GM21390 (cell line): Measurements from ENCODE around the gene TMEM108.

Source experiments
- ATAC-seq: cut with Tn5 transposase; IDR thresholded peaks from one replicate; pipeline ENCODE4 v1.9.1; 2021; ENCODE audit not compliant: unreplicated experiment

The TMEM108 gene

GRCh38 chr3:133412183-133413132 is 374.3 kb downstream of the TMEM108 start:
- ATAC-seq: no peak

- no peak for ATAC-seq
These were observed 375.2 kb downstream of the TMEM108 start for GRCh38 chr3:133413161-133414020.

GRCh38 chr3:133414021-133414392 is 375.8 kb downstream of the TMEM108 start:
- ATAC-seq: no peak

GRCh38 chr3:133418361-133418760 is 380.2 kb downstream of the TMEM108 start:
- ATAC-seq: no peak

- ATAC-seq: no peak
These were observed 381.1 kb downstream of the TMEM108 start for GRCh38 chr3:133419151-133419909.

GRCh38 chr3:133424937-133425869 is 387.0 kb downstream of the TMEM108 start:
- ATAC-seq: no peak

GRCh38 chr3:133425898-133426297 is 387.7 kb downstream of the TMEM108 start:
- ATAC-seq: no peak

- no peak for ATAC-seq
These were observed 388.5 kb downstream of the TMEM108 start for GRCh38 chr3:133426721-133427120.

GRCh38 chr3:133428552-133428951 is 390.4 kb downstream of the TMEM108 start:
- ATAC-seq: no peak

- ATAC-seq: no peak
These were observed 390.9 kb downstream of the TMEM108 start for GRCh38 chr3:133429063-133429462.

GRCh38 chr3:133439563-133439962 is 401.4 kb downstream of the TMEM108 start:
- ATAC-seq: no peak

- ATAC-seq: no peak
These were observed 402.5 kb downstream of the TMEM108 start for GRCh38 chr3:133440652-133441051.

- ATAC-seq: peak; percentile 79
These were observed 403.7 kb downstream of the TMEM108 start for GRCh38 chr3:133441867-133442270.

GRCh38 chr3:133442518-133442917 is 404.3 kb downstream of the TMEM108 start:
- no peak for ATAC-seq

GRCh38 chr3:133443649-133444422 is 405.6 kb downstream of the TMEM108 start:
- ATAC-seq: no peak

- no peak for ATAC-seq
These were observed 406.2 kb downstream of the TMEM108 start for GRCh38 chr3:133444423-133444774.

- ATAC-seq: no peak
These were observed 406.9 kb downstream of the TMEM108 start for GRCh38 chr3:133445108-133445507.
